Body of pancreas (tissue), 4 donors: Measurements from ENCODE around the gene BACE2. TPM values are rescaled to one million over a fixed set of nuclear protein-coding genes. Genes with fewer than 3 reads are reported as not detected.

ENCODE experiments used
- ATAC-seq: fragments of 150-250 bp; one replicate; pipeline ENCODE4 v1.9.1; 2016
- DNase-seq, 4 donors: peaks; one replicate each; pipeline ENCODE4 v3.0.0-alpha.2; 2019
- H3K27ac ChIP-seq, 4 donors: fragments of 200-600 bp; sonication (generic); 1 replicate in 3 of 4; 2 replicates in 1 of 4; pipeline versions ENCODE4 v1.5.1 to v1.6.1; 2016 to 2019; ENCODE audit warnings: mild to moderate bottlenecking in 1 of 4, mixed read lengths in 1 of 4, moderate library complexity in 1 of 4
- H3K27me3 ChIP-seq, 2 donors: fragments of 200-600 bp; sonication (generic); one replicate each; pipeline ENCODE4 v1.6.0; 2016; ENCODE audit warnings: mild to moderate bottlenecking in 1 of 2
- H3K36me3 ChIP-seq, 2 donors: fragments of 200-600 bp; sonication (generic); replicated peaks in 1 of 2; 2 replicates each; pipeline ENCODE4 v1.5.1; 2016; ENCODE audit warnings: low read depth in 2 of 2; ENCODE audit not compliant: insufficient read depth in 1 of 2
- H3K4me1 ChIP-seq: fragments of 200-600 bp; sonication (generic); one replicate; pipeline ENCODE4 v1.6.0; 2016
- H3K4me3 ChIP-seq, 2 donors: fragments of 200-600 bp; sonication (generic); 1 replicate in 1 of 2; 2 replicates in 1 of 2; pipeline ENCODE4 v1.5.1; 2016 to 2019
- H3K9me3 ChIP-seq, 3 donors: fragments of 200-600 bp; sonication (generic); 1 replicate in 2 of 3; 2 replicates in 1 of 3; pipeline ENCODE4 v1.5.1; 2016
- CTCF ChIP-seq, 7 experiments: fragments of 450-650 bp in 4 of 7; fragments of 200-600 bp in 3 of 7; sonication (generic) in 3 of 7; IDR thresholded peaks; one replicate each; pipeline ENCODE4 v1.5.1; 2016 to 2019; ENCODE audit warnings: antibody characterized with exemption in 7 of 7
- POLR2A ChIP-seq, 3 donors: fragments of 450-650 bp; IDR thresholded peaks; one replicate each; pipeline ENCODE4 v1.6.1; 2016; ENCODE audit warnings: antibody characterized with exemption in 3 of 3, mild to moderate bottlenecking in 2 of 3
- WGBS, 2 donors: methylation state at CpG; one replicate each; pipeline ENCODE4 v1.1.5; 2017; 5-methylcytosine and 5-hydroxymethylcytosine counted together
- intact Hi-C: fragments of 100-400 bp; cut with DNase I; formaldehyde crosslinking; loops from one replicate; pipeline ENCODE4 v1.15.1; 2023
- total RNA-seq, 2 donors: library from RNA; depleted of rRNA; stranded (reverse); fragments of >200 nt; gene quantifications; one replicate each; pipeline ENCODE4 v1.1.0, GENCODE V29; 2016

Gene BACE2
- total RNA-seq, 2 donors from 2014 or later: 86.4 to 107 TPM

DNA sequence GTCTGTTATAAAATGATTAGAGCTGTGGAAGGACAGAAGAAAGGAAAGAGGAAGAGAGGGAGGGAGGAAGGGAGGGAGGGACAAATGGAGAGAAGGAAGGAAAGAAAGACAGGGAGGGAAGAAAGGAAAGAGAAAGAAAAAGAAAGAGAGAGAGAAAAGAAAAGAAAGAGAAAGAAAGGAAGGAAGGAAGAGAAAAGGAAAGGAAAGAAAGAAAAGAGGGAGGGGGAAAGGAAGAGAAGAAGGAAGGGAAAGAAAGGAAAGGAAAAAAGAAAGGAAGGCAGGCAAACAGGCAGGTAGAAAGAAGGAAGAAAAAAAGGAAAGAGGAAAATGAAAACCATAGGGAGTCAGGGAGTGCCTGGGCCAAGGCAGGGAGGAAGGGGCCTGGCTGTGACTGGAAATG, 14.5 kb upstream of the BACE2 start:
- no peak for DNase-seq
- intact Hi-C loops: no loop called here
- ATAC-seq: no peak

DNA sequence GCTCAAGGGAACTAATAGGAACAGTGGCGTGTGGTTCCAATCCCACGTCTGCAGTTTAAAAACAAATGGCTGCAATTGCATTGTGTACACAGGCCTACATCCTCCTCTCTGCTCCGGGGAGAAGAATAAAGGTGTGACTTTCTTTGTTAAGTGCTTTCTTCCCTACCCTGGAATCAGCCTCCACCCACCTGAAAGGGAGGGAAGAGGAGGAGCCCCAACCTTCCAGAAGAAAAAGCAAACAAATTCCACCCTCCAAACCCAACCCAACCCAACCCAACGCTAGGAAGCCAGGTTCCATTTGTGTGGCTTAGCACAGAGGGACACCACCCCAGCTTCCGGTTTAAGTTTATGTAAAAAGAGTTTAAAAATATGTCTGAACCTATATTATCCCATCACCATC, 11.8 kb upstream of the BACE2 start:
- intact Hi-C loops: no loop called here
- no peaks in the 10 kb centered on the region for H3K27me3 ChIP-seq
- no peaks in the 10 kb centered on the region for H3K36me3 ChIP-seq
- H3K9me3 ChIP-seq: no peaks in the 10 kb centered on the region
- no peak overlapping the region for H3K27ac ChIP-seq
- ATAC-seq: no peak
- TF ChIP-seq POLR2A (IDR thresholded peaks at IDR 0.05) (no peak), CTCF (IDR thresholded peaks at IDR 0.05) (no peak)
- 63 to 66% methylated on average over 5 of the region's 5 CpGs for WGBS, 2 donors
- no peak for DNase-seq
- H3K4me1 ChIP-seq: no peaks in the 10 kb centered on the region
- H3K4me3 ChIP-seq: no peak overlapping the region

More for the DNA sequence above, 14.5 kb upstream of the BACE2 start:
- Histone ChIP-seq H3K9me3 (no peaks in the 10 kb centered on the region), H3K4me3 (no peak overlapping the region), H3K27me3 (no peaks in the 10 kb centered on the region), H3K4me1 (no peaks in the 10 kb centered on the region), H3K36me3 (no peaks in the 10 kb centered on the region), H3K27ac (no peak overlapping the region)
- TF ChIP-seq CTCF (IDR thresholded peaks at IDR 0.05) (no peak), POLR2A (IDR thresholded peaks at IDR 0.05) (no peak)

- DNase-seq: no peak
- TF ChIP-seq CTCF (IDR thresholded peaks at IDR 0.05) (no peak), POLR2A (IDR thresholded peaks at IDR 0.05) (no peak)
- H3K27me3 ChIP-seq: no peaks in the 10 kb centered on the region
- no peak for ATAC-seq
- H3K36me3 ChIP-seq: no peaks in the 10 kb centered on the region
- intact Hi-C loops: no loop called here
- H3K4me1 ChIP-seq: no peaks in the 10 kb centered on the region
- WGBS, 2 donors: 95 to 100% methylated on average over 2 of the region's 2 CpGs
- no peaks in the 10 kb centered on the region for H3K9me3 ChIP-seq
- H3K4me3 ChIP-seq: no peak overlapping the region
- no peak overlapping the region for H3K27ac ChIP-seq
Measured at GRCh38 chr21:41158026-41158425, 9.9 kb upstream of the BACE2 start.

- WGBS, 2 donors: 76 to 83% methylated on average over 5 of the region's 5 CpGs
- H3K36me3 ChIP-seq: no peaks in the 10 kb centered on the region
- no peaks in the 10 kb centered on the region for H3K9me3 ChIP-seq
- TF ChIP-seq POLR2A (IDR thresholded peaks at IDR 0.05): no peak
- TF ChIP-seq CTCF (IDR thresholded peaks at IDR 0.05): no peak
- H3K27me3 ChIP-seq: no peaks in the 10 kb centered on the region
- H3K27ac ChIP-seq: no peak overlapping the region
- ATAC-seq (no peak), DNase-seq (no peak)
- H3K4me1 ChIP-seq: peaks cover 5% of the 10 kb centered on the region
- intact Hi-C loops: no loop called here
- H3K4me3 ChIP-seq: no peak overlapping the region
Measured at GRCh38 chr21:41160036-41160435, 7.9 kb upstream of the BACE2 start.

- no peak for ATAC-seq
- Histone ChIP-seq H3K4me3 (no peak overlapping the region), H3K27me3 (no peaks in the 10 kb centered on the region), H3K4me1 (peaks cover 11% of the 10 kb centered on the region), H3K27ac (no peak overlapping the region), H3K36me3 (no peaks in the 10 kb centered on the region), H3K9me3 (no peaks in the 10 kb centered on the region)
- WGBS, 2 donors: 50 to 76% methylated on average over 3 of the region's 3 CpGs
- TF ChIP-seq CTCF (IDR thresholded peaks at IDR 0.05): no peak
- TF ChIP-seq POLR2A (IDR thresholded peaks at IDR 0.05): no peak
- intact Hi-C loops: no loop called here
- DNase-seq: no peak
Measured at GRCh38 chr21:41161428-41161827, 6.5 kb upstream of the BACE2 start.
